Upper lobe of left lung (tissue), 4 donors: ENCODE results near the gene SLC25A43.
"Not testable (repeated sequence)": the region's sequence is repeated elsewhere in the genome, so short reads cannot be mapped to it uniquely, and the experiment has no call there.

Experiments used
- EP300 ChIP-seq, 4 donors: sonication (generic); formaldehyde crosslinking; IDR thresholded peaks; one replicate each; pipeline ENCODE4 v1.5.1; 2017; ENCODE audit warnings: antibody characterized with exemption in 4 of 4, control low read depth in 2 of 4
- POLR2AphosphoS5 ChIP-seq, 2 donors: sonication (generic); formaldehyde crosslinking; IDR thresholded peaks; one replicate each; pipeline ENCODE4 v1.5.1; 2017; ENCODE audit warnings: antibody characterized with exemption in 2 of 2
- TF ChIP-seq, protein P1 (sequence below), 6 experiments: fragments of 450-650 bp in 4 of 6; fragments of 200-600 bp in 2 of 6; sonication (generic) in 2 of 6; IDR thresholded peaks; one replicate each; pipeline ENCODE4 v1.5.1; 2016 to 2019; ENCODE audit warnings: antibody characterized with exemption in 6 of 6

DNA sequence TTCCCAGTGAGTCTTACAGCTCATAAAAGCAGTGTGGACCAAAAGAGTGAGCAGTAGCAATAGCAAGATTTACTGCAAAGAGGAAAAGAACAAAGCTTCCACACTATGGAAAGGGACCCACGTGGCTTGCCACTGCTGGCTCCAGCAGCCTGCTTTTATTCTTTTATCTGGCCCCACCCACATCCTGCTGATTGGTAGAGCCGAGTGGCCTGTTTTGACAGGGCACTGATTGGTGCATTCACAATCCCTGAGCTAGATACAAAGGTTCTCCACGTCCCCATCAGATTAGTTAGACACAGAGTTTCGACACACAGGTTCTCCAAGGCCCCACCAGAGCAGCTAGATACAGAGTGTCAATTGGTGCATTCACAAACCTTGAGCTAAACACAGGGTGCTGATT lies 12.5 kb upstream of the SLC25A43 start:
- not testable (repeated sequence) for TF ChIP-seq EP300, POLR2AphosphoS5 (IDR thresholded peaks at IDR 0.05)
- TF ChIP-seq, protein P1, sequence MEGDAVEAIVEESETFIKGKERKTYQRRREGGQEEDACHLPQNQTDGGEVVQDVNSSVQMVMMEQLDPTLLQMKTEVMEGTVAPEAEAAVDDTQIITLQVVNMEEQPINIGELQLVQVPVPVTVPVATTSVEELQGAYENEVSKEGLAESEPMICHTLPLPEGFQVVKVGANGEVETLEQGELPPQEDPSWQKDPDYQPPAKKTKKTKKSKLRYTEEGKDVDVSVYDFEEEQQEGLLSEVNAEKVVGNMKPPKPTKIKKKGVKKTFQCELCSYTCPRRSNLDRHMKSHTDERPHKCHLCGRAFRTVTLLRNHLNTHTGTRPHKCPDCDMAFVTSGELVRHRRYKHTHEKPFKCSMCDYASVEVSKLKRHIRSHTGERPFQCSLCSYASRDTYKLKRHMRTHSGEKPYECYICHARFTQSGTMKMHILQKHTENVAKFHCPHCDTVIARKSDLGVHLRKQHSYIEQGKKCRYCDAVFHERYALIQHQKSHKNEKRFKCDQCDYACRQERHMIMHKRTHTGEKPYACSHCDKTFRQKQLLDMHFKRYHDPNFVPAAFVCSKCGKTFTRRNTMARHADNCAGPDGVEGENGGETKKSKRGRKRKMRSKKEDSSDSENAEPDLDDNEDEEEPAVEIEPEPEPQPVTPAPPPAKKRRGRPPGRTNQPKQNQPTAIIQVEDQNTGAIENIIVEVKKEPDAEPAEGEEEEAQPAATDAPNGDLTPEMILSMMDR (IDR thresholded peaks at IDR 0.05): not testable (repeated sequence)
